A673 (cell line): ENCODE measurements around the gene CST4.
"Not testable (repeated sequence)": the region's sequence is repeated elsewhere in the genome, so short reads cannot be mapped to it uniquely, and the experiment has no call there.

ENCODE experiments used
- CTCF ChIP-seq: fragments of 300-800, 200-600 bp; sonication (generic); conservative IDR thresholded peaks from 2 replicates; pipeline ENCODE4 v1.5.1; 2017; ENCODE audit warnings: low read depth, mild to moderate bottlenecking, antibody characterized with exemption, low read length, moderate library complexity, mixed read lengths
- EZH2 ChIP-seq: fragments of 200-600 bp; sonication (generic); IDR thresholded peaks from 2 replicates; pipeline ENCODE4 v1.6.1; 2017; ENCODE audit warnings: borderline replicate concordance, low read depth, mild to moderate bottlenecking, mixed read lengths, antibody characterized with exemption, low read length; ENCODE audit not compliant: poor library complexity, severe bottlenecking

DNA sequence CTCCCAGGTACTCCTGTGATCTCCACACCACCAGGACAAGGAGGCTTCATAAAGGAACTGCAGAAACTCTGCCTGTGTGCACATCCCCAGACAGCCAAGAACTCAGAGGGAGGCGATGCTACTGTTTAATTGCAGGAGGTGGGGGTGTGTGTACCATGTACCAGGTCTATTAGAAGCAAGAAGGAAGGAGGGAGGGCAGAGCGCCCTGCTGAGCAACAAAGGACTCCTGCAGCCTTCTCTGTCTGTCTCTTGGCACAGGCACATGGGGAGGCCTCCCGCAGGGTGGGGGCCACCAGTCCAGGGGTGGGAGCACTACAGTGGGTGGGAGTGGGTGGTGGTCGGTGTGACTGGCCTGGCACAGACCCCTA, 3.3 kb downstream of the CST4 start:
- not testable (repeated sequence) for TF ChIP-seq EZH2, CTCF
